DMS153 treated with DMSO at 0.1 percent for 48 hours (cell line): Measurements from ENCODE around the gene PDGFB.

Experiments
- DNase-seq: peaks from one replicate; lab custom pipeline; 2025; ENCODE audit not compliant: unreplicated experiment; lab: John Stamatoyannopoulos, UW

PDGFB gene

DNA sequence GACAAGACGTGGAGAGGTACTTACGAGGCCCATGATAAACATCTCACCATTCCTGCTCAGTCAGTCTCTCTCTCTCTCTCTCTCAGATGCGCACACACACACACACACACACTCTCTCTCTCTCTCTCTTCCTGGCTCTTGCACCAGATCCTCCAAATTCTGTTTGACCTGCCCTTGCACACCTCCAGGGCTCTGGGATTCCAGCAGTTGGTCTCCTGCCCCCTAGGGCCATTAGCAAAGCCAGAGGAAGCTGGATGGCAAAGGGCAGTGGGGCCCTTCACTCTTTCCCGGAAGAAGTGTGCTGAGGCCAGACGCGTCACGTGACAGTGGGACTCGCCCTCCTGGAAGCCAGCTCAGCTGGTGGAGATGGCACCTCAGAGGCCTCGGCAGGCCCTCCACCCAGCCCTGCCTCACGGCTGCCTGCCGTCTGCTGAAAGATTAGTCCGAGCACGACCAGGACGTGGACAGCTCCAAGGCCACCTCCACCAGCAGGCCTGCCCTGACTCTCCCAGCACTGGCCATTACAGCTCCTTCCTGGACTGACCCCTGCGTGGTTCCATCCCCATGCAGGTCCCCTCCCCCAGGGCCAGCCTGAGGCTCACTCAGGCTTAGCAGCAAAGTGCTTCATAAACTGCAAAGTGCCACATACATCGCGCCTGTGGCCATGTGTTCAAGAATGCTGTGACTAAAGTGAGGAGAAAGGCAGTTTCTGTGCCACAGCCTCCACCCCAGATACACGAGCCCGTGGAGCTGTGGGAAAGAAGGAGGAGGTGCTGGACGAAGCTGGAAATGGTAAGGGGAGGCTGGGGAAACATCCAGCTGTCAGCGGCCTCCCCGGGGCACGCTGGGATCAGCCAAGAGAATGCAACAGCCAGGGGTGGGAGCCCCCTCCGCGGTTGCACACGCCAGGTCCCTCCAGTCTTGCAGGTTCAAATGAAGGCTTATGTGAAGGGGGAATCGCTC lies 3.7 kb downstream of the PDGFB start:
- DNase-seq, result peak; percentile 82

DNA sequence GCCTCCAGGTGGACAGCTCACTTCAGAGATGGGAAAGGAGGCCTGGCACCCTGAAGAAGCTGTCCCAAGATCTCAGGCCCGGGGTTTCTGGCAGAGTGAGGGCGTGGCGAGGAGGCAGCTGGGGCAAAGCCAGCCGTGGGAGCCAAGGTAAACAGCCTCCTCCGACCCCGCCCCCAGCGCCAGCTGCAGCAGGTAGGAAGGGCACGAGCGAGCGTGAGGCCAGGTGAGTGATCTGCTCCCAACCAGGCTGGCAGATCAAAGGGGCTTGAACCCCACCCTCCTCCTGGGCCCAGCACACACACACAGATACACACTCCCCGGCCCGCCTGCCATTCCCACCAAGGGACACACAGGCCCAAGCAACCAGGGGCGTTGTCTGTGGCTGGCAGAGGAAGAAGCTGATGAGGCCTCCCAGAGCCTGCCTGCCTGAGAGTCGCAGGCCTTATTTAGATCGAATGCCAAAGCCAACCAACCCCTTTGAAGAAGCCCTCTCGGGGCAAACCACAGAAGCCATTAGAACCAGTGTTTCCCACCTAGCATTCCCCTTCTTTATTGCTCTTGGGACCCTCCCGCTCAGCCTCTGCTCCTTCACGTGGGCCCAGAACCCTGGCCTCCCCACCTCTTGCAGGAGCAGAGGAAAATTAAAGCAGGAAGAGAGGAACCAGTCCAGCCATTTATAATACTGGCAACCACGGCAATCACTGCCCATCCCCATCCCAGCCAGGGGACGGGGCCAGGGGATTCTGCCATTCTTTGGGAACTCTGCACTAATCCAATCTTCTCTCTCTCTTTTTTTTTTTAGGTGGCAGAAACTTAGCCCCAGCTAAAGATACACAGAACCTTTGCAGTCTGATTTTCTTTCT lies 5.0 kb downstream of the PDGFB start:
- peak; percentile 81 for DNase-seq

DNA sequence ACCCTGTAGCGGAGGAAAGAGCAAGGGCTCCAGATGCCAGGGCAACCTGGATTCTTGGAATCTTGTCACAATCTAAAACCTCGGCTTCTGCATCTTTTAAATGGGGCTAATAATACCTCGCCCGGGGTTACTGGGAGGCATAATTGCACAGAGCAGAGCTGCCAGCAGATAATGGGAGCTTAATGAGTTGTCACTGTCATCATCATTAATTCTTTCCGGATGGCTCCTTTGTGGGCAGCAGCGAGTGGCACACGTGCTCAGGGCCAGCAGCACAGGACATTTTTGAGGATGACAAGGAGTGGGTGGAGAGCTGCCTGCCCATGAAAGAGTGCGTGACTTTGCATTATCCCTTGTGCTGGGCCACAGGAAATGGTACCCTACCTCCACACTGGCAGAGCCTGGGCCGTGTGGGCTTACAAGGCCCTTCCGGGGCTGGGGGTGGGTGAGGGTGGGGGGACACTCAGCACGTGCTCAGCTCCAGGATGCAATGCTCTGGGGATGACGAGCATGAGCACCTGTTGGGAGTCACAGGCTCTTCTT lies 5.7 kb downstream of the PDGFB start:
- peak; percentile 51 for DNase-seq

DNA sequence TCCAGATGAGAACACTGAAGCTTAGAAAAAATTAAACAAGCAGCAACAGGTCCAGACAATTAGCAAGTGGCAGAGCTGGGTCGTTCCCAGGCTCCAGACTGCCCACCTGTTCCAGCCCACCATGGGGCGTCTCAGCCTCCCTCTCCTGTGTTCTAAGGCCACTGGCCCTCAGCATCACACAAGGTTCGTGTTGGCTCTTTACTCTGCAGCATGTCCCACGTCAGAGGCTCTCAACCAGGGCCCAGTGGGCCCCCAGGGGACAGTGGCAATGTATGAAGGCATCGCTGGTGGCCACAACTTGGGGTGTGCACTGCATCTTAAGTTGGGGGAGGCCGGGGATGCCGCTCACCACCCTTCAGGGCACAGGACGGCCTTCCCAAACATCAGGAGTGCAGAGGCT lies 6.2 kb downstream of the PDGFB start:
- DNase-seq, result no peak

DNA sequence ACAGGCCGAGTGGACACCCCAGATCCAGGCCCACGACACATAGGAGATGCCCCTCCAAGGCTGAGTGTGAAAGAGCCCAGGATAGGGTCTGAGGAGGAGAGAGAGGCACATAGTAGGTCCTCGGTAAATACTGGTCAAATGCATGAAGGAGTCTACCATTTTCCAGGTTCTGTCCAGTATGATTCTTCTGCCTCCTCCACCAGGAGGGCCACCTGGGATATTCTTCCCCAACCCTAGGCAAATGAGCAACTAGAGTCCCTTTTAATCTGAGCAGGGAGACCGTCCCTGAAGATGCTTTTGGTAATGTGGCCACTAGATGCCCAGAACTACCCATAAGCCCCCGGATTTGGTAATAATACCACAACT lies 6.7 kb downstream of the PDGFB start:
- no peak for DNase-seq

DNA sequence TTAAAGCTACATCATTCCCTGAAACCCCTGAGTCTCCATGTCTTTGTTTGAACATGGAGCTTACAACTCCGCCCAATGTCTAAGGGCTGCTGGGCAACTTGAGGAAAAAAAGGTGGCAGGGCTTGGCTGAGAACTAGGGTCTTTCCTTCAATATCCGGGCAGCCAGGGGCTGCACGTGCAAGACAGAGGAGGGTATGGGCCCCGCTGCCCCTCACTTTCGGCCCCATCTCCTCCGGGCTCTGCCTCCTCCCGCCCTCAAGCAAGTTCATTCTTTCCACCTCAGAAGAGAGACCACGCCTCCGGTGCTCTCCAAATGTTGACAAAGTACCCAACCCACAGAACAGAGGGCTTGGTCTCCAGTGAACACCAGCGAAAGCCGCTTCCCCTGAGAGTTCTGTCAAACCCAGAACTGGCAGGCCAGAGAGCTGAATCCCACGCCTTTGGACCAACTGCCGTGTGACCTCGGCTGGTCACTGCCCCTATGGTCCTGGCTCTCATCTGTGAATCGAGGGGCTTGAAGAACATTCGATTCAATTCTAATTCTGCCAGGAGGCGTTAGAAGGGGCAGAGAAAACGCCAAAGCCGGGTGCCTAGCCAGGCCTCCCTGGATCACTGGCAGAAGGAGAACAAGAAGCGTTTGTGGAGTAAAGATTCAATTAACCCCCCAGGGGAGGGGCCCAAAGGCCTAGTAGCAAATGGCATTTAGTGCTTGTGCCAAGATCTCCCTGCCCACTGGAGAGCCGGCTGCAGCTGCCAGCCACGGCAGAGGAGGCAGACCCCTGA lies 7.3 kb downstream of the PDGFB start:
- DNase-seq, result peak; percentile 6

DNA sequence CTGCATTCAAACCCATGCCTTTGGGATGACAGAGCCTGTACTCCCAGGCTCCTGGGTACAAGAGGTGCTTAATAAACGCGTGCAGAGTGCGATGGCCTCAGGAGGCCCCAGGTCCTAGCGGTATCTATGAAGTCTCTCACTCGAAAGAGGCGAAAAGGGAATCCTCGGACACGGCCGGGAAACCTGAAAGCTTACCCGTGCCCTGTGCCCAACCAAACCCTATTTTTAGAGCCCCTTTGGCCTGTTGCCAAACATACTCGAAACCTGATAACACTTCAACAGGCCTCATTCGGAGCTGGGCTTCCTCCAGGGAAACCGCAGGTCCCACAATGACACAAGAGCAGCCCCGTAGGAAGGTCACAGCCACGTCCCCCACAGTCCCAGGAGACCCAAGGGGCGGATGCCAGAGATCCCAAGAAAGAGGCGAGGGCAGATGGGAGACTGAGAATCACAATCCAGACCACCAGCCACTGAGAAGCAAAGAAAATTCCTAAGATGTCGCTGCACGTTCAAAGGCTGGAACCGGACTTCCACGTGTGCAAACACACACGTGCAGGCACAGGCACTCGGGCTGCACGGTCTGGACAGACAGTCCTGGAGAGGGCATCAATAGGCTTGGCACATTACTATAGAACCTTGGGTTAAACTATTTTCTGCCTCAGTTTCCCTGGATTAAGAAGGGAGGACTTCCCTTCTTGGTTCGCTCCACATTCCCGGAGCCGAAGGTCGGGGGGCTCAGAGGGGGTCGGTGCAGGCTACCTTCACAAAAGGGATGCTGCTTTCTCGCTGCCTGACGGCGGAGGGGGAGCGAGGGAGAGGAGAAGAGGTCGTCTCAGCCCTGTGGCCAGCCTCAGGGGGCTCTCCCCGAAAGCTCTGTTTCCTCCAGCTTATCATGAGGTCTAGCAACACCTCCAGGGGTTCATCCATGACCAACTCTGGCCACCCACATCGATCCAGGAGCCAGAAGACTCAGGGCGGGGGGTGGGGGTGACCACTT lies 8.2 kb downstream of the PDGFB start:
- DNase-seq, result peak; percentile 74

DNA sequence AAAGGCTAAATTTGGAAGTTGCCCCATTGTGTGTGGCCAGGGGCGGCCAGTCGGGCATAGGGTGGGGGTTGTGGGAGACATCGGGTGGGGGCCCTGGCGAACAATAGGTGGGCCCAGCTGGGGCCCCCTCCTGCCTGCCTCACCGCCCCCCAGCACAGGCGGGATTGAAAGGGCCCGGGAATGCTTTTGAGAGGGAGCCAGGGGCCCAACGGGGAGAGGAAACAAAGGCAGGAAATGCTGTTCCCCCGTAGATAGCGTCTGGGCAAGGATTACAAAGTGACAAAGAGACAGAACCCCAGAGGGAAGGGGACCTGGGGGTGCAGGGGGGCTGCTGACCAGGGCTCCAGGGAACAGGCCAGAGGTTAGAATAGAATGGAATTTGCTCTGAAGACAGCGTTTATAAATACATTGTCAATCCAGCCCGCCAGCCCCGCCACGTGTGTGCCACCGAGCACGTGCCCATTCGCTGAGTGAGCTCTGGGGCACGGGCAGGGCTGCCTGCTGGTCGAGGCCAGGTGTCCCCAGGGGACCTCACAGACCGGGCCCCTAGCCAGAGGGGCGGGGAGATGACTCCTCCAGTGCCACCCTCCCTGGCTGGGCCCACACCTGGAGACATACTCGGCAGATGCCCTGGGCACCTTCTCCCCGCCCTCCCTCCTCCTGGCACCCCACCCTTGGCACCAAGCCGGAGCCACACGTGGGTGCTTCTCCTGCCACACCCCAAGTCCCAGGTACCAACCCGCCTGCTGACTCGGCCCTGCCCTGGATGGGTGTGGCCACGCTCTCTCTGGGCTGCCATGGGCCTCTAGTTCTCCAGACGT lies 9.7 kb downstream of the PDGFB start:
- DNase-seq, result peak; percentile 72

DNA sequence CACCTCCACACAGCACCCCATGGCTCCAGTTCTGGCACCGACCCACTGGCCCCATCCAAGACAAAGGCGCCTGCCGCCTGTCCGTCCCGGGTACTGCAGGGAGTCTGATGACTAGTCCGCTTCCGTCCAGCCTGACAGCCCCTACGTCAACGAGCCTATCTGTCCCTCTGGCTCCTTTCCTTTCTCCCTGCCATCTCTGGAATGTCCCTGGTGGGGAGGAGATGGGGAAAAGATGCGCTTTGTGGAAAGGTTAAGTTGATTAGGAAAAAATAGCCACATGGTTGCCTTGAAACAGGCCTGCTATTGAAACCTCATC lies 10.4 kb downstream of the PDGFB start:
- DNase-seq, result no peak

DNA sequence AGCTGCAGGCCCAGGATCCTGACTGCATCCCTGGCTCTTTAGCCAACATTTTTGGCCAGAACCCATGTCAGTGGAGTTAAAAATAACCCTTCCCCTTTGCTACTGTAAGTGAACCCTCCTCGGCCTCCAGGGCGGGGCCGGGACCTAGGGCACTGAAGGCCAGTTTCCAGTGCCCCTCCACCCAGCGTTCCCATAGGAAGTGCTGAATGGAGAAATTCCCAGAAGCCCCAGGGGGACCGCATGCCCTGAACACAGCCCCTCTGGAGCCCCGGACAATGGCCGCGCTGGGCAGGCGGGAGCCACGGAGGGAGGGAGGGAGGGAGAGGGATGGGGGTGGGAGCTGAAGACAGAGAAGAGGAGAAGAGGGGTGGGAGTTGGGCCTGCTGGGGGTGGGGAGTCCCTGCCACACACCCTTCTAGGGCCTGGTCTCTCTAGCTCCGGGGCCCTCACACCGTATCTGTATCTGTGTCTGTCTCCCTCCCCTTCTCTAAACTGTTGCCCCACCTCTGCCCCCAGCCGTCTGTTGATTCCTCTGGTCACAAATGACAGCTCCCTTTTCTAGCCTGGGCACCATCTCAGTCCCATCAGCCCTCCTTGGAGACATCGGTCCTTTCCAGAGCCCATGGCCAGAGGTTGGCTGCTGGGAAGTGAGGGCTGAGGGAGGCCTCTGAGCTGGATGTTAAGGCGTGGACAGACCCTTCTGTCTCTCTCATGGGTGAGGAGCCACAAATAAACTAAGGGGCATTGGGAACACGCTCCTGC lies 10.9 kb downstream of the PDGFB start:
- DNase-seq, result no peak

DNA sequence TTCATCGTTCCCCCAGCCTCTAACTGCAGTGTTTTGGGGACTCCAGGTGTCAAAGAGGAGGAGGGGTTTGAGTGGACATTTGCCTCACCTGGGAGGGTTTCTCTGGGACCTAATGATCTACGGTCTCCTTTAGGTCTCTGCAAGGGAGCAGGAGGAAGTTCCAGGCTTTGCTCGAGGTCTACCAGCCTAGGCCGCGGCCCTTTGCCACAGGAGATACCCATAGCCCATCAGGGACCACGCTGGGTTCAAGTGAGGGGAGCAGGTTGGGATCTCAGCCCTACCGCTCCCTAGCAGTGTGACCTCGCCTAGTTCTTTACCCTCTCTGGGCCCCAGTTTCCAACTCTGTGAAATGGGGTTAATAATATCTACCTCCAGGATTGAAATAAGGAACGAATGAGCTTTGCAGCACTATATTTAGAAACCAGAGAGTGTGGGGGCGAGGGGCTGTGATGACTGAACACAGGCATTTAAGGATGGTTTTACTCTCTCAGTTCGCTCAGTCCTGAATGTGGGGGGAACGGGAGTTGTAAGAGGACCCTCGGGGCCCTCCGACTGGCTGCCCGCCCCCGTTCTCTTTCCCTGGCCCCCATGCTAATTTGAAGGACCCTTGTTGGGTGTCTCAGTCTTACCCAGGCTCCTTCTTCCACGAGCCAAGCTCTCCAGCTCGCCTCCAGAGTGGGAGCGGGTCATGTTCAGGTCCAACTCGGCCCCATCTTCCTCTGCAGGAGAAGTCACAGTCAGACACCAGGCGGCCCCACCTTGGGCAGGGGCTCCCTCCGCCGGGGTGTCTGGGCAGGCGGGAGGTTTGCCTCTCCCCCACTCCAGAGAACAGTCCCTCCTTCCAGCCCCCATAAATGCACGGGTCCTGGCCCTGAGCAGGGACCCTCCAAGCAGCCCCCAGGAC lies 11.7 kb downstream of the PDGFB start:
- DNase-seq, result no peak

DNA sequence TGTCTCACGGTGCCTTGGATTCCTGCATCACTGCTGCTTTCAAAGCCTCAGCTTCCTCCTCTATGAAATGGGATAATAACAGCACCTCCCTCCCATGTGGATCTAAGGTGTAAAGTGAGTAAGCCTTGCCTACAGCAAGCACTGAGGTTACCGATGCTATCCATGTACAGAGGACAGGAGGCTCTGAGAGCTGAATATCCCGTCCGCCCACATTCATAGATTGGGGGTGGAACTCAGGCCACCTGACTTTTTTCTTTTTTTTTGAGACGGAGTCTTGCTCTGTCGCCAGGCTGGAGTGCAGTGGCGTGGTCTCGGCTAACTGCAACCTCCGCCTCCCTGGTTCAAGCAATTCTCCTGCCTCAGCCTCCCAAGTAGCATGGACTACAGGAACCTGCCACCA lies 12.5 kb downstream of the PDGFB start:
- DNase-seq, result no peak

DNA sequence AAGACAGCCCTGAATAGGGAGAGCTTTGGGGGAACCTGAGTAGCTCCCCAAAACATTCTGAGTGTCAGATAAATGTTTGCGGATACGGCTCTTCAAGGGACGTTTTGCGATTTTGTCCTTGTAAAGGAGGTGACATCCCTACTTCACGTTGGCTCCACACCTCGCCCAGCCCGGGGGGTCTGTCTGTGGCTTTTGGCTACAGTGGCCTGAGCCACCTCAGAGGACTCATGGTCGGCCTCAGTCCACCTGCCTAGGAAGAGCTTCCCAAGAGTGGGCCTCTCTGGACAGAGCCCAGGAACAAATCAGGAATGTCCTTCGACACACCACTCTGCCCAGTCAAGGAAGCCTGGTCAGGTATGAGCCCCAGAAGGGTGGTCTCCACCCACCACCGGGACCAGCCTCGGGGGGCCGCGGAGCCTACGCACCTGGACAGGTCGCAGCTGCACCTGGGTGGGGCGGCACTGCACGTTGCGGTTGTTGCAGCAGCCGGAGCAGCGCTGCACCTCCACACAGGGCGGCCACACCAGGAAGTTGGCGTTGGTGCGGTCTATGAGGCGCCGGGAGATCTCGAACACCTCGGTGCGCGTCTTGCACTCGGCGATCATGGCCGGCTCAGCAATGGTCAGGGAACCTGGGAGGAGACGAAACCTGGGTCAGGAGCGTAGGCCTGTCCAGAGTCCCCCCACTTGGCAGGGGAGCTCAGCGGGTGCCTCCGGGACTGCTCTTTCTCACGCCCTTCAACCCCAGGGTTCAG lies 13.4 kb downstream of the PDGFB start:
- DNase-seq, result no peak

DNA sequence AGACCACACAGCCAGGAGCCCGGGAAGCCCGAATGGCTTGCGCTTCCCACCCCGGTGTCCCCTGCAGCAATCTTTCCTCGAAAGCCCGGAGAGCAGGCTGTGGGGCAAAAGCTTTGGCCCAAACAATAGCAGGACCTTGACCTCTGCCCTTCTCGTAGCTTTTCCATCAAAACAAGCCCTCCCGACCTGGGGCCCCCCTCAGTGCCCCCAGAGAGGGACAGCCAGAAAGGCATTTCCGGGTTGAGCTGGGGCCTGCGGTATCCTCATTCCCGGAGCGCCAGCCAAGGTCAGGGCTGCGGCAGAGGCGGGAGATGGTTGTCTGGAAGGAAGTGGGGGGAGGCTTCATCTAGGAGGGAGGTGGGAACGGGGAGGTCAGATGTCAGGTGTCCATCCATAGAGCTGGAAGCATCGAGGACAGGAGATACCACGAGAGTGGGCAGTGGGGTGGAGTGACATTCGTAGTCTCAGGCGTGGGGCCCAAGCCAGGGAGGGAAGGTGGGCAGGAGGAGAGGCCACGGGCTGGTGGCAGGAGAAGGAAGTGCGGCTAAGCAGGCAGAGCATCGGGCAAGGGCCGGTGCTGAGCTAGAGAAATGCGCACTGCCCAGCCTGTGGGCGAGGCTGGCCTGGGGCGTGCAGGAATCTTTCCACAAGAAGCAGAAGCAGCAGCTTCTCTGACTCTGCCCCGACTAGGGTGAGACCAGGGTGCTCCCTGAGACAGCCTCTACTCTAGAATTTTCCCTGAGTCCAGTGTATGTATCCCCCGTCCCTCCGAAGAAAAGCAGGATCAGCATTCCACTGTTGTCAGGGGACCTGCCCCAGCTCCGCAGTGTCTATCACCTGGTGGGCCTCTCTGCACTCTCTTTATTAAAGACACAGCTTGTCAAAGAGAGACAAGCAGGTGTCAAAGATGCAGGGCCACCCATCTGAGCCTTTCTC lies 14.3 kb downstream of the PDGFB start:
- DNase-seq, result no peak

DNA sequence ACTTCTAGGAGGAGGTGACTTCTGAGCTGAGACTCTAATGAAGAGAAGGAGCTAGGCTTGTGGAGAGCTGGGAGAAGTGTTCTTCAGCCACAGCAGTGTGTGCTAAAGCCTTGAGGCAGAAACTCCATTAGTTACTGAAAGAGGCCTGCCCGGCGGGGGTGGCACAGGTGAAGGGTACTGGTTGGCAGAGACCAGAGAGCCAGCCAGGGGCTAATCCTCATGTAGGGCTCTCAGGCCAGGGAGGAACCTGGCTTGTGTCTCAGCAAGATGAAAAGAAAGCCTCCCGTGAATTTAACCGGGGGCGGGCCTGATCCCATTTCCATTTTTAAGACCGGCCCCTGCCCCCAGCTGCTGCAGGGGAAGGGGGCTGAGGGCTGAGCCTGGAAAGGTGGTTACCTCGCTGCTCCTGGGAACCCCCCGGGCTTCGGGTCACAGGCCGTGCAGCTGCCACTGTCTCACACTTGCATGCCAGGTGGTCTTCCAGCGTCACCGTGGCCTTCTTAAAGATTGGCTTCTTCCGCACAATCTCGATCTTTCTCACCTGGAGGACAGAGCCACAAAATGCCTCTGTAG lies 15.0 kb downstream of the PDGFB start:
- DNase-seq, result no peak
